ENCODE measurements around the gene SPIB. TPM values are rescaled to one million over a fixed set of nuclear protein-coding genes. Genes with fewer than 3 reads are reported as not detected.

Gene SPIB
- total and polyA plus RNA-seq, 8 donors = 0.19 to 53.3 (median 0.57) TPM; not detected in 2

GRCh38 chr19:50420808-50421207 is 2.1 kb downstream of the SPIB start:
- peaks cover 0 to 27% (median 24%) of the 10 kb centered on the region in 4 donors for H3K4me1 ChIP-seq
- no peaks in the 10 kb centered on the region for H3K9me3 ChIP-seq
- intact Hi-C loops (cut with DNase I; ENCODE audit: low total_unique reads) = no loop called here
- no peak overlapping the region for H3K4me3 ChIP-seq
- no peak overlapping the region for H3K27ac ChIP-seq
- DNase-seq = no peak
- peaks cover 0 to 78% (median 30%) of the 10 kb centered on the region in 3 donors for H3K27me3 ChIP-seq
- no peak for TF ChIP-seq POLR2A (IDR thresholded peaks at IDR 0.05)
- no peak for TF ChIP-seq EP300 (IDR thresholded peaks at IDR 0.05)
- no peak for TF ChIP-seq POLR2AphosphoS5 (IDR thresholded peaks at IDR 0.05)
- no peak for TF ChIP-seq CTCF (IDR thresholded peaks at IDR 0.05)
- 55 to 82% (median 69%) methylated on average over 3 of the region's 3 CpGs for WGBS, 5 donors
- H3K36me3 ChIP-seq = no peaks in the 10 kb centered on the region

GRCh38 chr19:50422397-50423278 is 3.9 kb downstream of the SPIB start:
- TF ChIP-seq EP300 (IDR thresholded peaks at IDR 0.05) = no peak
- no peak for TF ChIP-seq CTCF (IDR thresholded peaks at IDR 0.05)
- no peak for TF ChIP-seq POLR2AphosphoS5 (IDR thresholded peaks at IDR 0.05)
- TF ChIP-seq POLR2A (IDR thresholded peaks at IDR 0.05) = no peak
- Histone ChIP-seq H3K4me3 (no peak overlapping the region), H3K27me3 (peaks cover 0 to 69% (median 22%) of the 10 kb centered on the region in 3 donors), H3K4me1 (peaks cover 0 to 16% (median 13%) of the 10 kb centered on the region in 4 donors), H3K9me3 (no peaks in the 10 kb centered on the region), H3K27ac (no peak overlapping the region), H3K36me3 (no peaks in the 10 kb centered on the region)
- intact Hi-C loops (cut with DNase I; ENCODE audit: low total_unique reads) = no loop called here
- WGBS, 5 donors = 82 to 89% (median 83%) methylated on average over 17 to 18 of the region's 18 CpGs
- no peak for DNase-seq

DNA sequence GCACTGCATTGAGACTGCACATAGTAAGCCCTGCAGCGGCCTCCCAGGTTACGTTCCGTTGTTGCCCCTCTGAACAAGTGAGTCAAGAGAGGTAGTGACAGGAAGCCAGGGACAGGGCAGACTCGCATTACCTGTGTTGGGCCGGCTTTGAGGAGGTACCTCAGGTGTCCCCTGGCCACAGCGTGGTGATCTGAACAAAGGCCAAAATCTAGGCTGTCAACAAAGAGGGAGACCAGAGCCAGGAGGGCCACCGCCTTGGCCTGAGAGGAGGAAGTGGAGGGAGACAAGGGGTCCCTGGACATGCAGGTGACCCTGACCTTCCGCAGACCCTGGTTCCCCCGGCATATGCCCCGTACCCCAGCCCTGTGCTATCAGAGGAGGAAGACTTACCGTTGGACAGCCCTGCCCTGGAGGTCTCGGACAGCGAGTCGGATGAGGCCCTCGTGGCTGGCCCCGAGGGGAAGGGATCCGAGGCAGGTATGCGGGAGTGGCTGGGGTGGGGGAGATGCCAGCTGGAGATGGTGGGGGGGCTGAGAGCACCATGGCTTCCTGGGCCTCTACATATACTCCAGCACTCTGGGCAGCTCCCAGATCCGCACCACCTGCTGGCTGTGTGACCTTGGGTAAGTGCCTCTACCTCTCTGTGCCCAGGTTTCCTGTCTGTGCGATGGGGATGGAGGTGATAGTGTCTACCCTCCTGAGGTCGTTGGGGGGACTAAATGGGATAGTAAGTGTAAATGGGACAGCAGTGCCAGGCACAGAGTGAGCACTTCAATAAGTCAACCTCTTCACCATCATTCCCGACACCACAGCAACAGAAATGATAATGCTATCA is 4.8 kb downstream of the SPIB start:
- H3K27ac ChIP-seq = no peak overlapping the region
- intact Hi-C loops (cut with DNase I; ENCODE audit: low total_unique reads) = no loop called here
- H3K36me3 ChIP-seq = no peaks in the 10 kb centered on the region
- H3K4me3 ChIP-seq = no peak overlapping the region
- TF ChIP-seq POLR2A (IDR thresholded peaks at IDR 0.05) = no peak
- no peak for TF ChIP-seq EP300 (IDR thresholded peaks at IDR 0.05)
- TF ChIP-seq CTCF (IDR thresholded peaks at IDR 0.05) = no peak
- no peak for TF ChIP-seq POLR2AphosphoS5 (IDR thresholded peaks at IDR 0.05)
- peaks cover 0 to 66% (median 15%) of the 10 kb centered on the region in 3 donors for H3K27me3 ChIP-seq
- whole genome bisulfite sequencing, 5 donors = 66 to 79% (median 73%) methylated on average over 8 to 22 of the region's 22 CpGs
- DNase-seq = no peak
- peaks cover 0 to 14% (median 10%) of the 10 kb centered on the region in 4 donors for H3K4me1 ChIP-seq
- no peaks in the 10 kb centered on the region for H3K9me3 ChIP-seq

- Histone ChIP-seq H3K9me3 (no peaks in the 10 kb centered on the region), H3K4me3 (no peak overlapping the region), H3K4me1 (peaks cover 0 to 9% (median 4%) of the 10 kb centered on the region in 4 donors), H3K27me3 (peaks cover 0 to 66% (median 4%) of the 10 kb centered on the region in 3 donors), H3K27ac (no peak overlapping the region), H3K36me3 (no peaks in the 10 kb centered on the region)
- no peak for DNase-seq
- WGBS, 5 donors = 53 to 94% (median 80%) methylated on average over 4 to 7 of the region's 7 CpGs
- TF ChIP-seq CTCF (IDR thresholded peaks at IDR 0.05) = no peak
- no peak for TF ChIP-seq POLR2AphosphoS5 (IDR thresholded peaks at IDR 0.05)
- no peak for TF ChIP-seq EP300 (IDR thresholded peaks at IDR 0.05)
- no peak for TF ChIP-seq POLR2A (IDR thresholded peaks at IDR 0.05)
- intact Hi-C loops (cut with DNase I; ENCODE audit: low total_unique reads) = no loop called here
Measured at GRCh38 chr19:50425581-50425980, 6.8 kb downstream of the SPIB start.
